ENCODE measurements around the gene DDIT4. TPM values are rescaled to one million over a fixed set of nuclear protein-coding genes. Genes with fewer than 3 reads are reported as not detected.

The DDIT4 gene
- total and polyA plus RNA-seq, 2 of the 4 experiments (the other 2 are of a cell fraction) = 59.6 to 108 TPM

DNA sequence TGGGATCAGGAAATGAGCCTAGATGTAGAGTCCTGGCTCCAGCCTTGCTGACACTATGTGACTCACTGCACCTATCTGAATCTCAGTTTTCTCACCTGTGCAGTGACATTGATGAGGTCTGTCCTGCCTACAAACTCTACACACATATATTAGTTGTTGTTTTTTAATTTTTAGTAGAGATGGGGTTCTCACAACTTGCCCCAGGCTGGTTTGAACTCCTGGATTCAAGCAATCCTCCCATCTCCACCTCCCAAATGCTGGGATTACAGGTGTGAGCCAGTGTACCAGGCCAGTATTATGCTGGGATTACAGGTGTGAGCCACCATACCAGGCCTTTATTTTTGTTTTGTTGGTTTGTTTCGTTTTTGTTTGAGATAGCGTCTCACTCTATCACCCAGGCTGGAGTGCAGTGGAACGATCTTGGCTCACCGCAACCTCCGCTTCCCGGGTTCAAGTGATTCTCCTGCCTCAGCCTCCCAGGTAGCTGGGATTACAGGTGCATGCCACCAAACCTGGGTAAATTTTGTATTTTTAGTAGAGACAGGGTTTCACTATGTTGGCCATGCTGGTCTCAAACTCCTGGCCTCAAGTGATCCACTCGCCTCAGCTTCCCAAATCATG, 11.8 kb upstream of the DDIT4 start:
- H3K27ac ChIP-seq (ENCODE audit: insufficient read depth, low read length) = peak overlapping the region; percentile 97
- peak overlapping the region; percentile 78 for H3K23ac ChIP-seq (ENCODE audit: low read depth, low read length)
- peaks cover 18% of the 10 kb centered on the region for H3K9me1 ChIP-seq (ENCODE audit: insufficient read depth, low read length)
- H2AK5ac ChIP-seq (ENCODE audit: low read depth, low read length) = peak overlapping the region; percentile 98
- H4K20me1 ChIP-seq (ENCODE audit: insufficient read depth, low read length) = no peaks in the 10 kb centered on the region
- H3K79me1 ChIP-seq (ENCODE audit: low read depth in 1 of 2, low read length in 2 of 2) = no peaks in the 10 kb centered on the region
- peak overlapping the region; percentile 98 for H2BK5ac ChIP-seq (ENCODE audit: low read depth, low read length, poor library complexity, severe bottlenecking)
- no peak for TF ChIP-seq BHLHE40 (IDR thresholded peaks at IDR 0.05; ENCODE audit: low read depth, low read length)
- TF ChIP-seq NFE2L2 (IDR thresholded peaks at IDR 0.05; ENCODE audit: low read depth, low read length) = no peak
- TF ChIP-seq MAFK (IDR thresholded peaks at IDR 0.05; ENCODE audit: low read depth, low read length) = no peak
- no peak for TF ChIP-seq RCOR1 (IDR thresholded peaks at IDR 0.05; ENCODE audit: insufficient replicate concordance, low read length)
- no peak for TF ChIP-seq FOS (IDR thresholded peaks at IDR 0.05; ENCODE audit: low read depth, low read length)
- no peak for TF ChIP-seq SMC3 (IDR thresholded peaks at IDR 0.05; ENCODE audit: low read depth, low read length)
- dilution Hi-C loops (cut with HindIII; ENCODE audit: low sequenced_read_pairs, unreplicated experiment) = no loop called here
- H3K4me1 ChIP-seq (ENCODE audit: control insufficient read depth, insufficient read depth, low read length) = peaks cover 23% of the 10 kb centered on the region
- H3K18ac ChIP-seq (ENCODE audit: low read depth, low read length) = peak overlapping the region; percentile 95
- intact Hi-C loops (cut with micrococcal nuclease) = loop anchor here (1.0 to 2.0 kb wide), 2 partner anchors 11 to 17 kb away; partner anchors contain the start of gene DDIT4
- peak overlapping the region; percentile 93 for H4K5ac ChIP-seq (ENCODE audit: low read depth, low read length)
- in situ Hi-C loops (cut with MboI; ENCODE audit: low sequenced_read_pairs) = no loop called here
- H2BK120ac ChIP-seq (ENCODE audit: low read depth, low read length) = peak overlapping the region; percentile 96
- peak overlapping the region; percentile 94 for H4K91ac ChIP-seq (ENCODE audit: insufficient read depth, low read depth, low read length)
- no peak for DNase-seq
- H2AFZ ChIP-seq (replicated peaks; ENCODE audit: low read length, poor library complexity) = peak overlapping the region; percentile 97
- BruUV-seq (replicated peaks) = no TSS peak
- ChIA-PET CTCF (no interaction called here), POLR2A (ENCODE audit: unreplicated experiment) (no interaction called here)
- H3K14ac ChIP-seq (replicated peaks; ENCODE audit: low read depth, low read length) = peak overlapping the region; percentile 96
- no peaks in the 10 kb centered on the region for H3K36me3 ChIP-seq (ENCODE audit: control insufficient read depth, insufficient read depth, low read length)
- peak overlapping the region; percentile 89 for H3K56ac ChIP-seq (ENCODE audit: extremely low read depth, insufficient read depth, low read length)
- no peak for ATAC-seq (ENCODE audit: low read depth)
- peak overlapping the region; percentile 79 for H3K9ac ChIP-seq (ENCODE audit: low read depth, low read length)
- no peaks in the 10 kb centered on the region for H3K9me3 ChIP-seq (ENCODE audit: control insufficient read depth, insufficient read depth, low read length)
- peak overlapping the region; percentile 95 for H2BK15ac ChIP-seq (ENCODE audit: low read depth, low read length)
- no peak overlapping the region for H3K4me3 ChIP-seq (ENCODE audit: insufficient read depth, low read depth, low read length)
- 100% methylated on average over 2 of the region's 7 CpGs; no CpG with 5 or more reads in 1 of the 2 experiments for WGBS, 2 experiments (ENCODE audit: extremely low coverage in 2 of 2, insufficient read length in 1 of 2)
- H4K8ac ChIP-seq (ENCODE audit: low read depth in 2 of 2, low read length in 2 of 2) = peak overlapping the region; percentile 83 to 98
- peak overlapping the region; percentile 98 for H3K4ac ChIP-seq (ENCODE audit: low read depth, low read length)
- peak overlapping the region; percentile 88 for H3K4me2 ChIP-seq (ENCODE audit: low read depth, low read length)
- H2BK20ac ChIP-seq (ENCODE audit: low read depth, low read length) = peak overlapping the region; percentile 60
- peak overlapping the region; percentile 98 for H2AK9ac ChIP-seq (replicated peaks; ENCODE audit: low read depth, low read length, poor library complexity)
- H3K27me3 ChIP-seq (ENCODE audit: control insufficient read depth, insufficient read depth, low read length) = no peaks in the 10 kb centered on the region
